Stimulated activated CD4-positive, alpha-beta T cell treated with anti-CD3 and anti-CD28 coated beads, Interleukin-1b, Interleukin-23, amount 100 ng/mL, for 1 hour (primary cell): Measurements from ENCODE around the gene PTPRA.
"Not testable (repeated sequence)": the region's sequence is repeated elsewhere in the genome, so short reads cannot be mapped to it uniquely, and the experiment has no call there.

Experiments used
- DNase-seq, 2 donors: peaks; one replicate each; pipeline ENCODE4 v3.0.0-alpha.2; 2020; ENCODE audit warnings: low read depth in 2 of 2

Gene PTPRA

GRCh38 chr20:2888224-2888955 is 15.1 kb downstream of the PTPRA start:
- DNase-seq: no peak

- no peak for DNase-seq
These were observed 15.9 kb downstream of the PTPRA start for GRCh38 chr20:2889209-2889608.

GRCh38 chr20:2889797-2890196 is 16.5 kb downstream of the PTPRA start:
- DNase-seq: no peak

DNA sequence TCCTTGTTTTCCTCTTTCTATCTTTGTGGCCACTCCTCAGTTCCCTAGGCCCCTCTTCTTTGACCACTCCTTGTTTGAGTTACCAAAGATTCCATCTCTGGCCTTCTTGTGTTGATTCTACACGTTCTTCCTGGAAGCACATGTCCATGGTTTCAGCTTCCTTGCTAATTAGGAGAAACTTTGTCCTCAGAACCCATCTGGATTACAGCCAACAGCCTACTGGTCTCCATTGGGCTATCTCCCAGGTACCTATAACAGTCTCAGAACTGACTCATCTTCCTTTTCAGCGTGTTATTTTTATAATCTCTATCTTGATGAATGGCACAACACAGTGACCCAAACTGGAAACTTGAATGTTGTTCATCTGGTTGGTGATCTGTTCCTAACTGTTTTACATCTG is 17.5 kb downstream of the PTPRA start:
- DNase-seq: no peak

GRCh38 chr20:2891343-2891742 is 18.1 kb downstream of the PTPRA start:
- DNase-seq: no peak

DNA sequence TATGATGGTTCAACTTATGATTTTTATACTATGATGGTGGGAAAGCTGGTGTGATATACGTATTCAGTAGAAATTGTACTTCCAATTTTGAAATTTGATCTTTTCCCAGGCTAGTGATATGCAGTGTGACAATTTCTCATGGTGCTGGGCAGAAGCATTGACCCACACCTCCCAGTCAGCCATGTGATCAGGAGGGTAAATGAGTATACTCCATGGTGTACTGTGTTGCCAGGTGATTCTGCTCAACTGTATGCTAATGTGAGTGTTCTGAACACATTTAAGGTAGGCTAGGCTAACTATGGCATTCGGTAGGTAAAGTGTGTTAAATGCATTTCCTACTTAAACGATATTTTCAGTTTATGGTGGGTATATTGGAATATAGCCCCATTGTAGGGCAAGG is 19.1 kb downstream of the PTPRA start:
- no peak for DNase-seq

DNA sequence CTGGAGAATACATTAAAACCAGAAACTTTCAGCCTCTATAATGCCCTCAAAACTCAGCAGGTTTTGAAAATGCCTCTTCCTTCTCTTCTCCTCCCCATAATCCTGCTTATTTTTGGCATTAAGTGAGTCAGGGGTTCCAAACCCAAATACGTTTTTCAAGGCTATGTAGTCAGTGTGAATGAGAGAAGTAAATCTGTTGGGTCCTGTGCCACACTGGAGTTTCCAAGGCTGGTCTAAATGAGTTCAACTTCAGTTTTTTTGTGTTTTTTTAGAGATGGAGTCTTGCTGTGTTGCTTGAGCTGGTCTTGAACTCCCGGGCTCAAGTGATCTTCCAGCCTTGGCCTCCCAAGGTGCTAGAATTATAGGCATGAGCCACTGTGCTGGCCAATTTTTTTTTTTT is 20.9 kb downstream of the PTPRA start:
- no peak for DNase-seq

DNA sequence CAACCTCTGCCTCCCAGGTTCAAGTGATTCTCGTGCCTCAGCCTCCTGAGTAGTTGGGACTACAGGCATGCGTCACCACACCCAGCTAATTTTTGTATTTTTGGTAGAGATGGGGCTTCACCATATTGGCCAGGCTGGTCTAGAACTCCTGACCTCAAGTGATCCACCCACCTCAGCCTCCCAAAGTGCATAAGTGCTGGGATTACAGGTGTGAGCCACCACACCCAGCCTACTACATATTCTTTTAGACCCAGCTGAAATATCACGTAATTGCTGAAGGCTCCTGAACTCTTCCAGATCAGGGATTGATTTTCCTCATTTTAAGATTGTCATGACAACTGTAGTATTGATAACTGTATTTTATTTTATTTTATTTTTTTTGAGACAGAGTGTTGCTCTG is 21.9 kb downstream of the PTPRA start:
- DNase-seq: not testable (repeated sequence)

DNA sequence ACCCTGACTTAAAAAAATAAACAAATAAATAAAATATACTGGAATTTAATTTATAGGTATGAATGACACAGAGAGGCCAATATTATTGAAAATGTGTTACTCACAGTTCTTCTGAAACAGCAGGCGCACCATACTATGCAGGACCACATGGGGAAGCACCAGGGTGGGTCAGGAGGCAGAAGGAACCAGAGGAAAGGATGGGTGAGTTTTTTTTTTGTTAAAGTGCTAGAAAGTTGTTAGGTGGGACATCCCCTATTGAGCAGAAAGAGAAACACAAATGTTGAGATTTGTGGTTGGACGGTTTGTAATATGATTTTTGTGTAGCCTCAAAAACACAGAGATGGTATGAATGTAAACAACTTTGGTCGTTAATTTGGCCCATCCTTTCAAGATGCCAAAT is 26.0 kb downstream of the PTPRA start:
- no peak for DNase-seq

GRCh38 chr20:2900845-2901592 is 27.7 kb downstream of the PTPRA start:
- no peak for DNase-seq

DNA sequence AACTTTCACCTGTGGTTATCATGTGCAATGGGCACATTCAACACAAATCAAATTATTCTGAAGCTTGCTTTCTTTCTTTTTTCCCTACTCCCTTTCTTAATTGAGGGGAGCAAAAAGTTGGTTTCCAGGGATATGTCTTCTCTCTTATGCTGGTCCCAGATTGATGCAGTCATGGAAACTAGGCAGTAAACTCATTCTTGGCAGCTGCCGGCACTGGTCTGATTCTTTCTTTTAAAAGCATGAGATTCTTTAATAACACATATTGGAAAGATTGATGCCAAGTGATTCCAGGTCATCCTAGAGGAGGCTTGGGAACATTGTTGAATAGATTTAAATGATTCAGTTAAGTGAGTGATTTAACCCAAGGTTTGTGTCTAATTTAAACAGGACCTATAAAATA is 29.0 kb downstream of the PTPRA start:
- DNase-seq: no peak

DNA sequence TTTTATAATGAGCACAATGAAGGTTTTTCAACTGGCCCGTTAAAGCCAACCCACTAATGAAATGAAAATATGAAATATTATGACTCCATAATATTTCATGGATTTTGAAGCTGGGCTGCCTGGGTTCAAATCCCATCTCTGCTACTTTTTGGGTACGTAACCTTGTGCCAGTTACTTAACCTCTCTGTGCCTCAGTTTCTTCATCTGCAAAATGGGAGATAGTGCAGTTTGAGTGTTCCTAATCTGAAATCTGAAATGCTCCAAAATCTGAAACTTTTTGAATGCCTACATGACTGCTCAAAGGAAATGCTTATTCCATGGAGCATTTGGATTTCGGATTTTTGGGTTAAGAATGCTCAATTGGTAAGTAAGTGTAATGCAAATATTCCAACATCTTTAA is 29.5 kb downstream of the PTPRA start:
- no peak for DNase-seq

DNA sequence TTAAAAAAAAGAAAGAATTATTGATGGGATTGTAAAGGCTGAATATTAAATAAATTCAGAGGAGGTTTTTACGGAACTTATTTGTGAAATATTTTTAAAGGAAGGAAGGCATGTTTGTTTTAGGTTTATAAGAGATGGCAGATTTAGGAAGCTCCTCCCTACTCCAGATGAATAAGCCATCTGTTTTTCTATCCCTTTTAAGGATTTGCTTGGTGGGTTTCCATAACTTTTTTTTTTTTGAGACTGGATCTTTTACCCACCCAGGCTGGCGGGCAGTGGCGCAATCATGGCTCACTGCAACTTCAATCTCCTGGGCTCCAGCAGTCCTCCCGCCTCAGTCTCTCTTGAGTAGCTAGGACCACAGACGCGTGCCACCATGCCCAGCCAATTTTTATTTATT is 30.4 kb downstream of the PTPRA start:
- DNase-seq: no peak

- DNase-seq: no peak
These were observed 34.2 kb downstream of the PTPRA start for GRCh38 chr20:2907519-2907918.

DNA sequence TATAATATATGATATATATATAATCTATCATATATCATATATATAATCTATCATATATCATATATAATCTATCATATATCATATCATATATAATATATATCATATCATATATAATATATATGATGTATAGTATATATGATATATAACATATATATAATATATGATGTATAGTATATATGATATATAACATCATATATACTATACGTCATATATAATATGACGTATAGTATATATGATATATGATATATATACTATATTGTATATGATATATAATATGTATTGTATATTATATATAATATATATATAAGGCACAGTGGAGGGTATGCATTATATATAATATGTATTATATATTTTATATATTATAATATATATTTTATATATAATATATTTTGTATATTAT is 36.7 kb downstream of the PTPRA start:
- no peak for DNase-seq

GRCh38 chr20:2911200-2911599 is 37.9 kb downstream of the PTPRA start:
- DNase-seq: no peak

- DNase-seq: no peak
These were observed 40.9 kb downstream of the PTPRA start for GRCh38 chr20:2914160-2914559.

GRCh38 chr20:2917266-2917665 is 44.0 kb downstream of the PTPRA start:
- no peak for DNase-seq

DNA sequence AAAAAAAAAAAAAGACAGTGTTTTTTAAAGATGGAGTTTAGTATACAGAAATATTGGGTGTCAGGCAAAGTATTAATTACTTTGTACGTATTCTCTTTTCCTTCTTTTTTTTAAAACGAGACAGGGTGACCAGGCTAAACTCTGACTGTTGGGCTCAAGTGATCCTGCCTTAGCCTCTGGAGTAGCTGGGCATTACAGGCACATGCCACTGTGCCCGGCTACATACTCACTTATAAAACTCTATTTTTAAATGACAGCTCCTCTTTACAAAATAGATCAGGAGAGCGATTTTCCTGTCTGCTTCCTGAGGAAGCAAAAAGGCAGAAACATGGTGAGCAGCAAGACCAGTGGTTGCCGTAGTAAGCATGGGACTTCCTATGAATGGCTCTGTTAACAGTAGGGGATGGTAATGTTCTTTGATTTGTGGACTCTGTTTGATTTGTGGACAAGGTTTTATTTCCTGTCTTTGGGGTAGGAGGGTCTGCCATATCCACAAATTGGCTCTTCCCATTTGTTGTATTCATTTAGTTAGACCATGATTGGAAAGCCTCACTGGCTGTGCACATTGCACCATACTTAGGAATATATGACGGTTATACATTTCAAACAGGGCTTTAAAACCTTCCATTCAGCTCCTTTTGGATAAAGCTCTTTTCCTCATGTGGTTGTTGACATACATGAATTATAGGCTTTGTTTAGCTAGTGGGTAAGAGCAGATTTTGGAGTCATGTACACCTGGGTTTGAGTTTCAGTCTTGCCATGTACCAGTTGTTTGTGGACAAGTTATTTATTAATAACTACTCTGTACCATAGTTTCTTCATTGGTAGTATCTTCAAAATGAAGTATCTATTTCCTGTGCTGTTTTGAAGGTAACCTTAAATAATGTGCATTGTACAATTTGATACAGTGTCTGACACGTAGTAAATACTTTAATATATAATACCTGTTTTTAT is 45.1 kb downstream of the PTPRA start:
- DNase-seq: no peak

GRCh38 chr20:2919518-2920245 is 46.4 kb downstream of the PTPRA start:
- DNase-seq: no peak

DNA sequence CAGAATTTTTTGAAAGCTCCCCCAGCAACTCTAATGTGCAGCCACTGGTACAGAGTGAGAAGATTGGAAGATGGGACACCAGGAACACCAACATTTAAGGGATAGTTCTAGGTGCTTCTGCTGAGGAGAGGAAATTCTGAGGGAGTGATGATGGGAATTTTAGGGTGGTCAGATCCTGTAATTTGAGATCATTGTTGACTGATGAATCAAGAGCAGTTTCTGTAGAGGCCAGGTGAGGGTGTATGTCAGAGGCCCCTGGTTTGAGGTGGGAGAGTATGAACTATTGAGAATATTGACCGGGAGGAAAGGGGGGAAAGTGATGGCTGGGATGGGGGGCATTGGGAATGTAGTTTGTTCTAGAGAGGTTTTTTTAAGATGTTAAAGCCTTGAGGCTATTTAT is 47.2 kb downstream of the PTPRA start:
- DNase-seq: no peak

GRCh38 chr20:2921506-2921905 is 48.2 kb downstream of the PTPRA start:
- no peak for DNase-seq
